Mesendoderm (in vitro differentiated cells): Measurements from ENCODE around the gene ISM2.

Experiments
- DNase-seq: peaks from one replicate; pipeline ENCODE4 v3.0.0; 2013
- H2AK5ac ChIP-seq: 2 replicates; pipeline ENCODE4 v1.6.1; 2013; ENCODE audit warnings: low read length, inconsistent platforms
- H2BK120ac ChIP-seq: 2 replicates; pipeline ENCODE4 v1.6.1; 2013; ENCODE audit warnings: low read depth, mild to moderate bottlenecking, low read length, moderate library complexity, mixed read lengths
- H2BK15ac ChIP-seq: replicated peaks from 2 replicates; pipeline ENCODE4 v1.6.1; 2013; ENCODE audit warnings: low read depth, mild to moderate bottlenecking, moderate library complexity
- H2BK5ac ChIP-seq: 2 replicates; pipeline ENCODE4 v1.6.1; 2013; ENCODE audit warnings: low read length, inconsistent platforms
- H3K18ac ChIP-seq: 2 replicates; pipeline ENCODE4 v1.6.1; 2013; ENCODE audit warnings: mild to moderate bottlenecking, low read length, mixed read lengths
- H3K23ac ChIP-seq: one replicate; pipeline ENCODE4 v1.6.1; 2013; ENCODE audit warnings: low read length
- H3K27ac ChIP-seq: 2 replicates; pipeline ENCODE4 v1.5.1; 2013; ENCODE audit warnings: low read depth, mild to moderate bottlenecking, inconsistent platforms, low read length, moderate library complexity
- H3K27me3 ChIP-seq: 2 replicates; pipeline ENCODE4 v1.6.1; 2013; ENCODE audit warnings: low read length, control low read depth, mild to moderate bottlenecking, inconsistent platforms; ENCODE audit not compliant: insufficient read depth, poor library complexity
- H3K36me3 ChIP-seq: 2 replicates; pipeline ENCODE4 v1.6.1; 2013; ENCODE audit warnings: low read length, inconsistent platforms; ENCODE audit not compliant: control insufficient read depth, insufficient read depth
- H3K4ac ChIP-seq: one replicate; pipeline ENCODE4 v1.6.1; 2013; ENCODE audit warnings: low read depth, mild to moderate bottlenecking, low read length, moderate library complexity
- H3K4me1 ChIP-seq: 2 replicates; pipeline ENCODE4 v1.6.1; 2013; ENCODE audit warnings: low read depth, low read length, inconsistent platforms; ENCODE audit not compliant: control insufficient read depth
- H3K4me2 ChIP-seq: 2 replicates; pipeline ENCODE4 v1.6.1; 2013; ENCODE audit warnings: low read length
- H3K4me3 ChIP-seq: 2 replicates; pipeline ENCODE4 v1.5.1; 2013; ENCODE audit warnings: mild to moderate bottlenecking, low read length
- H3K56ac ChIP-seq: one replicate; pipeline ENCODE4 v1.6.1; 2013; ENCODE audit warnings: low read length
- H3K79me1 ChIP-seq: 2 replicates; pipeline ENCODE4 v1.6.1; 2013; ENCODE audit warnings: low read length, inconsistent platforms
- H3K79me2 ChIP-seq: 2 replicates; pipeline ENCODE4 v1.6.1; 2013; ENCODE audit warnings: mild to moderate bottlenecking, low read length; ENCODE audit not compliant: control insufficient read depth, insufficient read depth
- H3K9ac ChIP-seq: 2 replicates; pipeline ENCODE4 v1.6.1; 2013; ENCODE audit warnings: low read length, inconsistent platforms
- H4K5ac ChIP-seq: one replicate; pipeline ENCODE4 v1.6.1; 2013; ENCODE audit warnings: low read length
- H4K8ac ChIP-seq: one replicate; pipeline ENCODE4 v1.6.1; 2013; ENCODE audit warnings: low read depth, mild to moderate bottlenecking, control low read depth, low read length, moderate library complexity
- WGBS: extraction: QIAGEN DNeasy Blood & Tissue Kit; methylation state at CpG from one replicate; pipeline ENCODE4 v1.1.7; 2013; ENCODE audit warnings: low lambda C conversion rate, missing lambda C conversion rate; ENCODE audit not compliant: insufficient coverage; ENCODE audit errors: extremely low coverage; 5-methylcytosine and 5-hydroxymethylcytosine counted together

Gene ISM2

DNA sequence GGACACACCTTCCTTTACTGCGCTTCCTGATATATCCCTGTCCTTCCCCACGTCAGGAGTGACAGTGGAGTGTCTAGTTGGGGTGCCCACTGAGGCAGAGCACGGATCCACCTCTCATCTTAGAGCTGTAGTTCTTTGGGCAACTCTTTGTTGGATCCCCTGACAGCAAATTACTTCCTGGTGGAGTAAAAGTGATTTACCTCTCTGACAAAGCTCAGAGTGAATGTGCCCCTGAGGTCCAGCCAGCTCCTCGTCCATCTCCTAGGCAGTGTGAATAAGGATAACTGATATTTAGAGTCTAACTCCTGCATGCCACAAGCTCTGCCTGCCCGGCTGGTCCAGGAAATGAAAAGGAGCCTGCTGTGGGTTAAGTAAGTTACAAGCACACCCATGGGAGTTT, 24.7 kb downstream of the ISM2 start:
- H2AK5ac ChIP-seq, result no peak overlapping the region
- H3K18ac ChIP-seq, result no peak overlapping the region
- no peak overlapping the region for H2BK15ac ChIP-seq
- no peak overlapping the region for H2BK120ac ChIP-seq
- no peaks in the 10 kb centered on the region for H3K36me3 ChIP-seq
- WGBS, result no CpG with 5 or more reads among the region's 5 CpGs
- no peak overlapping the region for H4K5ac ChIP-seq
- no peak overlapping the region for H3K4me3 ChIP-seq
- H3K79me1 ChIP-seq, result no peaks in the 10 kb centered on the region
- H3K79me2 ChIP-seq, result no peaks in the 10 kb centered on the region
- no peak overlapping the region for H3K4me2 ChIP-seq
- H3K23ac ChIP-seq, result no peak overlapping the region
- H4K8ac ChIP-seq, result no peak overlapping the region
- no peak overlapping the region for H3K9ac ChIP-seq
- H2BK5ac ChIP-seq, result no peak overlapping the region
- H3K27ac ChIP-seq, result no peak overlapping the region
- no peaks in the 10 kb centered on the region for H3K4me1 ChIP-seq
- H3K4ac ChIP-seq, result no peak overlapping the region
- no peak overlapping the region for H3K56ac ChIP-seq
- no peaks in the 10 kb centered on the region for H3K27me3 ChIP-seq
- no peak for DNase-seq

DNA sequence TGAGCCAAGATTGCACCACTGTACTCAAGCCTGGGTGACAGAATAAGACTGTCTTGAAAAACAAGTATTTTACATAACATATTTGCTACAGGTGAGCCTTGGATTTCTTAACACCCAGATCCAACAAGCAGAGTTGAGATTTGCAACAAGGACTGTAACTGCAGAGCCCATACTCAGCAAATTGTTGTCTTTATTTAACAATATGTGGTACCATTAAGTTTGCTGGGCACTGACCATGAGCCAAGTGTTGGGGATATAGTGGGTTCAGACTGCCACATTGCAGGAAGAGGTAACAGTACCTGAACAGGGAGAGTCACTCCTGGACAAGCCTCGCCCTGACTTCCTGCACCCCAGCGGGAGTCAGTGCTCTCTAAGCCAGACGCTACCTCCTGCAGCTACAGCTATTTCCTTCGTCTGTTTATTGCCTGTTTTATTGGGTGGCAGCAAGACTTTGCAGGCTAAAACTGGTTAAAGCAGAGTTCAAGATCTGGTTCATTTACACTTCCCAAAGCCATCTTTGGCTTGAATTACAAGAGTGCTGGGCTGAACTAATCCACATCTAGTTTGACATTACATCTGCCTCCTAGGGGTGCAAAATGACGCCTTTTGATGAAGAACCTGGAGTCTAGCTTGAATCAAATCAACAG, 28.3 kb downstream of the ISM2 start:
- no peak overlapping the region for H2BK5ac ChIP-seq
- H3K36me3 ChIP-seq, result peaks cover 3% of the 10 kb centered on the region
- H4K5ac ChIP-seq, result no peak overlapping the region
- H3K4ac ChIP-seq, result no peak overlapping the region
- no peak overlapping the region for H3K18ac ChIP-seq
- no peaks in the 10 kb centered on the region for H3K27me3 ChIP-seq
- peak; percentile 42 for DNase-seq
- H3K56ac ChIP-seq, result no peak overlapping the region
- no peak overlapping the region for H3K4me3 ChIP-seq
- no peak overlapping the region for H4K8ac ChIP-seq
- H3K4me1 ChIP-seq, result no peaks in the 10 kb centered on the region
- no peak overlapping the region for H3K27ac ChIP-seq
- no peak overlapping the region for H2BK15ac ChIP-seq
- H3K79me2 ChIP-seq, result no peaks in the 10 kb centered on the region
- H3K79me1 ChIP-seq, result no peaks in the 10 kb centered on the region
- H3K9ac ChIP-seq, result no peak overlapping the region
- H3K4me2 ChIP-seq, result no peak overlapping the region
- no peak overlapping the region for H2BK120ac ChIP-seq
- WGBS, result no CpG with 5 or more reads among the region's 5 CpGs
- no peak overlapping the region for H2AK5ac ChIP-seq
- no peak overlapping the region for H3K23ac ChIP-seq

DNA sequence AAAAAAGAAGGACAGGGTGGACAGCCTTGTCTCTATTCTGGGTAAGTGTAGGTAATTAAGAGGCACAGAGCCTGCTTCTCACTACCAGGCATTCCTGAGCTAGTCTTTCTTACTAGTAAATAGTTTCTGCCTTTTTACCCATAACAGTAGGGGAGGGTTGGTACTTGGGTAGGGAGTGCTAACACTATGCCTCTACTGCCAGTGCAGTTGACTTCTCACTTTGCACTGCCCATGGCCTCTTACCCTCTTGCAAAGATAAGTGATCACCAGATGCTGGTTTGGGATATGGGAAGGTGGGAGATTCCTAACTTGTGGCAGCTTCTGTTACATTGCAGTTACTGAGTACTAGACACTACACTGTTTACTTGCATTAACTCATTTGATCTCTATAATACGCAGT, 29.1 kb downstream of the ISM2 start:
- DNase-seq, result peak; percentile 32
- no peak overlapping the region for H3K27ac ChIP-seq
- H3K36me3 ChIP-seq, result peaks cover 5% of the 10 kb centered on the region
- H2BK120ac ChIP-seq, result no peak overlapping the region
- no peaks in the 10 kb centered on the region for H3K79me1 ChIP-seq
- no peak overlapping the region for H3K9ac ChIP-seq
- no peak overlapping the region for H3K4me2 ChIP-seq
- H2AK5ac ChIP-seq, result no peak overlapping the region
- WGBS, result no CpG with 5 or more reads among the region's 1 CpG
- no peak overlapping the region for H2BK5ac ChIP-seq
- no peak overlapping the region for H2BK15ac ChIP-seq
- H3K4me1 ChIP-seq, result no peaks in the 10 kb centered on the region
- no peak overlapping the region for H3K4me3 ChIP-seq
- H3K56ac ChIP-seq, result no peak overlapping the region
- H3K4ac ChIP-seq, result no peak overlapping the region
- no peak overlapping the region for H4K5ac ChIP-seq
- no peak overlapping the region for H3K18ac ChIP-seq
- no peaks in the 10 kb centered on the region for H3K79me2 ChIP-seq
- no peaks in the 10 kb centered on the region for H3K27me3 ChIP-seq
- no peak overlapping the region for H4K8ac ChIP-seq
- H3K23ac ChIP-seq, result no peak overlapping the region

DNA sequence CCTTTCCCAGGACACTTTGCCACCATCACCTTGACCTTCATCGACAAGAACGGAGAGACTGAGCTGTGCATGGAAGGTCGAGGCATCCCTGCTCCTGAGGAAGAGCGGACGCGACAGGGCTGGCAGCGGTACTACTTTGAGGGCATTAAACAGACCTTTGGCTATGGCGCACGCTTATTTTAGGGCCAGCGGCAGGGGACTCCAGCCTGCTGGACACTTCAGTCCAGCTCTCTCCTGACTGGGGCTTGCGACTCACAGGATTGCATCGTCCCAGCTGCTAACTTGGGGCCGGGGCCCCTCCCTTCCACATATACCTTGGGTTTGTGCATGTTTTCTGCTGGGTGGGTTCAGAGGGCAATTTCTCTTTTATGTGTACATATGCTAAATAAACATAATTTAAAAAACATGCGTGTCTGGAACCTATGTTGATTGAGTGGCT, 29.5 kb downstream of the ISM2 start:
- Histone ChIP-seq H3K4me1 (no peaks in the 10 kb centered on the region), H3K9ac (no peak overlapping the region), H3K36me3 (peaks cover 8% of the 10 kb centered on the region), H3K4me3 (no peak overlapping the region), H2BK120ac (no peak overlapping the region), H3K79me2 (no peaks in the 10 kb centered on the region), H3K4ac (no peak overlapping the region), H3K18ac (no peak overlapping the region), H2AK5ac (no peak overlapping the region), H4K8ac (no peak overlapping the region), H3K27ac (no peak overlapping the region), H3K27me3 (no peaks in the 10 kb centered on the region), H3K4me2 (no peak overlapping the region), H3K79me1 (no peaks in the 10 kb centered on the region), H2BK5ac (no peak overlapping the region), H3K56ac (no peak overlapping the region), H4K5ac (no peak overlapping the region), H3K23ac (no peak overlapping the region), H2BK15ac (no peak overlapping the region)
- no CpG with 5 or more reads among the region's 14 CpGs for WGBS
- no peak for DNase-seq

DNA sequence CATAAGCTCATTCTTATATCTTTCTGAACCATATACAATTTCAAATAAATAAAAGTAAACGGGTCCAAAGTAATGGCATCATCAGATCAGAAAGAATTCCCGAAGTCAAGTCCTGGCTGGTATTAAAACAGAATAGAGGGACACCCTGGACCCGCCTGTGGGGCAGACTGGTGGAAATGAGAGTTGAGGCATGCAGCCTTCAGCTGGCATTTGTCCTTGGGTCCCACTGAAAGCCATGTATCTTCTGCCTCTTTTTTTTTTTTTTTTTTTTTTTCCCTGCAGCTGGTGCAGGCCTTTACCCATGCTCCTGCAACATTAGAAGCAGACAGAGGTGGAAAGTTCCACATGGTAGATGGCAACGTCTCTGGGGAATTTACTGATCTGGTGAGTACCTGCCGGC, 30.8 kb downstream of the ISM2 start:
- Histone ChIP-seq H3K79me1 (no peaks in the 10 kb centered on the region), H2BK5ac (no peak overlapping the region), H4K8ac (no peak overlapping the region), H2BK15ac (no peak overlapping the region), H3K4ac (no peak overlapping the region), H3K18ac (no peak overlapping the region), H3K4me2 (no peak overlapping the region), H2AK5ac (no peak overlapping the region), H3K4me1 (no peaks in the 10 kb centered on the region), H3K23ac (no peak overlapping the region), H4K5ac (no peak overlapping the region), H3K27me3 (no peaks in the 10 kb centered on the region), H3K4me3 (no peak overlapping the region), H2BK120ac (no peak overlapping the region), H3K27ac (no peak overlapping the region), H3K36me3 (peaks cover 8% of the 10 kb centered on the region), H3K56ac (no peak overlapping the region), H3K79me2 (no peaks in the 10 kb centered on the region), H3K9ac (no peak overlapping the region)
- DNase-seq, result no peak
- WGBS, result no CpG with 5 or more reads among the region's 5 CpGs
